Activated CD4-positive, alpha-beta T cell treated with anti-CD3 and anti-CD28 coated beads, Interleukin-2, Interleukin-4, amounts not matched to agents 100 ng/mL and 50 ng/mL, durations not matched to agents 16 hours and 8 hours (primary cell): ENCODE measurements around the gene EXOC3L2.
A peak's percentile ranks its signal among the peaks of the same experiment; 100 is the strongest.

Source experiments
- DNase-seq: peaks from one replicate; pipeline ENCODE4 v3.0.0-alpha.2; 2020; ENCODE audit warnings: low spot score

EXOC3L2 gene

GRCh38 chr19:45218911-45219743 is 26.1 kb downstream of the EXOC3L2 start:
- DNase-seq, result no peak

GRCh38 chr19:45218426-45218825 is 26.8 kb downstream of the EXOC3L2 start:
- DNase-seq, result no peak

- no peak for DNase-seq
These were observed 27.3 kb downstream of the EXOC3L2 start for GRCh38 chr19:45217957-45218334.

DNA sequence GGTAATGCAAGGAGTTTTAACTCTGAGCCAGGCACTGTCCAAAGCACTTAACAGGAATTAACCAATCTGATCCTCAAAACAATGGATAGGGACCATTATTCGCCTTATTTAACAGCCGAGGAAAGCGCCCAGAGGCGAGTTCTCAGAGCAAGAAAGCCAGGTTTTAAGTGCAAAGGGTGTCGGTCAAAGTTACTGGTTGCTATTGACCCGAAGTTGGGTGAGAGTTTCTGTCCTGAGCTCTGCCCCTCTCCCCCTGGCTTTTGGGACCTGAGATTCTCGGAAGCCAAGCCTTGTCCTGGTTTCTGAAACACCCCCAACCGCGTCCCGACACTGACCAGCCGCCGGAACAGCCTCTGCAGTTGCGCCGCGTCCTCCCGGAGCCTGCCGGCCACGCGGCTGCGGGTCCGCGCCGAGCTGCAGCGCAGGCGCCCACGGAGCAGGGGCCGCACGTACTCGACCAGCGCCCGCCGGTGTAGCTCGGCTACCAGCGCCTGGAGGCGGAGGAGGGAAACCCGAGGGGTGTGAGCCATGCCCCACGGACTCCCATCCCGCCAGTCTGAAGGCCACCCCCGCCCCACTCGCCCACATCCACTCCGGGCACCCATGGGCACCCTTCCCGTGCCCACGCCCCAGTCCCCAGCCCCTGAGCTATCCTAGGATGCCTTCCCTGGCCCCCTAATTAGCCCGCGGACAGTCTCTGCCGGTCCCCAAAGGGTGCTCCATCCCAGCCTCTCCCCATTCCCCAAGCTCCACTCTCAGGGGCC is 27.8 kb downstream of the EXOC3L2 start:
- no peak for DNase-seq

DNA sequence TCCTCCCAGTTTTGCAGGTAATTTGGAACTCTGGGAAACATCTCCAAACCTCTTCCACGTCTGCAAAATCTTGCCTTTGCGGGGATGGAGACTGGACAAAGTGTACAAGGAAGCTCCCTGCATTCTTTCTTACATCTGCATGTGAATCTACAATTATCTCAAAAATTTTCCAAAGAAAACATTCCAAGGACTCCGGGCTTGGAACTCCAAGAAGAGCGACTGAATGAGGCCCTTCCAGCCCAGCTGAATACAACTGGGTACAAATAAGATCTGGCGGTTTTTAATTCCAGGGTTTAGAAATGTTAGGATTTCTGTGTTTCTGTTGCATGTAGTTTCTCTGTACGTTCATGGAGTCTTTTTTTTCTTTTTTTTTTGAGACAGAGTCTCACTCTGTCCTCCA is 28.5 kb downstream of the EXOC3L2 start:
- no peak for DNase-seq

GRCh38 chr19:45215391-45216191 is 29.6 kb downstream of the EXOC3L2 start:
- no peak for DNase-seq

GRCh38 chr19:45213031-45213430 is 32.2 kb downstream of the EXOC3L2 start:
- no peak for DNase-seq

- no peak for DNase-seq
These were observed 33.3 kb downstream of the EXOC3L2 start for GRCh38 chr19:45211751-45212381.

GRCh38 chr19:45206328-45206727 is 38.9 kb downstream of the EXOC3L2 start:
- DNase-seq, result no peak

DNA sequence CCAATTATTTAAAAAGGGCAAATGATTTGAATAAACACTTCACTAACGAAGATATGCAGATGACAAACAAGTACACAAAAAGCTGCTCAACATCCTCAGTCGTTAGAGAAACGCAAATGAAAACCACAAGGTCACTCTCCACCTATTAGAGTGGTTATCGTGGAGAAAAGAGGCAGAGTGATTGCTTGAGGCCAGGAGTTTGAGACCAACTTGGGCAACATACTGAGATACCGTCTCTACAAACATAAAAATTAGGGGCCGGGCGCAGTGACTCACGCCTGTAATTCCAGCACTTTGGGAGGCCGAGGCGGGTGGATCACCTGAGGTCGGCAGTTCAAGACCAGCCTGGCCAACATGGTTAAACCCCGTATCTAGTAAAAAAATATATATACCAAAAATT is 39.4 kb downstream of the EXOC3L2 start:
- no peak for DNase-seq

DNA sequence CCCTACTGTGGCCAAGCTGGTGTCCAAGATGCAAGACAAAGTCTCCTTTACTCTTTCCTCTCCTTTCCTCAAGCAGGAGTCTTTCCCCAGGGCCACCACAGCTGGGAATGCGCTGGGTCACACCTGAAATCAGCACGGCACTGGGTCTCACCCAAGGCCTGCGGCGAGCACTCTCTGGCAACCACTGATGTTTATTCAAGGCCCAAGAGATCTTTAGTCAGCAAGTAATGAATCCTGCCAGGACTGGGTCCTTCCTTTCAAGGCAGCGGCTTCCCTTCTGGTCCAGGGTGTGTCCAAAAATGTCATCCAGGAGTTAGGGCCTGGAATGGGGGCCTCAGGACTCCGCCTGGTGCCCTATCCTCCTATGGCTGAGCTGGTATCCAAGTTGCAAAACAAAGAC is 42.6 kb downstream of the EXOC3L2 start:
- DNase-seq, result no peak

DNA sequence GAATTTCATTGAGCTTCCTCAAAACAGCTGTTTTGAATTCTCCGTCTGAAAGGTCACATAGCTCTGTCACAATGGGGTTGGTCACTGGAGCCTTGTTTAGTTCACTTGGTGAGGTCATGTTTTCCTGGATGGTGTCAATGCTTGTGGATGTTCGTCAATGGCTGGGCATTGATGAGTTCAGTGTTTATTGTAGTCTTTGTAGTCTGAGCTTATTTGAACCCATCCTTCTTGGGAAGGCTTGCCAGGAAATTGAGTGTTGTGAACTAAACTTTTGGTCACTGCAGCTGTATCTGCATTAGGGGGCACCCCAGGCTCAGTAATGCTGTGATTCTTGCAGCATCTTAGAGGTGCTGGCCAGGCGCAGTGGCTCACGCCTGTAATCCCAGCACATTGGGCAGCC is 44.6 kb downstream of the EXOC3L2 start:
- no peak for DNase-seq

- DNase-seq, result no peak
These were observed 49.4 kb downstream of the EXOC3L2 start for GRCh38 chr19:45195764-45196163.

GRCh38 chr19:45191375-45191774 is 53.8 kb downstream of the EXOC3L2 start:
- DNase-seq, result no peak

DNA sequence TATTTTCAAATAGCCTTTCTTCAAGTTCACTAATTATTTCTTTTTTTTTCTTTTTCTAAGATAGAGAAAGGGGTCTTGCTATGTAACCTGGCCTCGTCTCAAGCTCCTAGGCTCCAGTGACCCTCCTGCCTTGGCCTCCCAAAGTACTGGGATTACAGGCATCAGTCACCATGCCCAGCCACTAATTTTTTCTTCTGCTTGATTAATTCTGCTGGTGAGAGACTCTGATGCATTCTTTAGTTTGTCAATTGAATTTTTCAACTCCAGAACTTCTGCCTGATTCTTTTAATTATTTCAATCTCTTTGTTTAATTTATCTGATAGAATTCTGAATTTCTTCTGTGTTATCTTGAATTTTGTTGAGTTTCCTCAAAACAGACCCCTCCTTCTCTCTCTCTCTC is 55.2 kb downstream of the EXOC3L2 start:
- DNase-seq, result no peak

GRCh38 chr19:45187421-45188100 is 57.6 kb downstream of the EXOC3L2 start:
- peak; percentile 46 for DNase-seq

GRCh38 chr19:45186509-45187334 is 58.5 kb downstream of the EXOC3L2 start:
- no peak for DNase-seq

DNA sequence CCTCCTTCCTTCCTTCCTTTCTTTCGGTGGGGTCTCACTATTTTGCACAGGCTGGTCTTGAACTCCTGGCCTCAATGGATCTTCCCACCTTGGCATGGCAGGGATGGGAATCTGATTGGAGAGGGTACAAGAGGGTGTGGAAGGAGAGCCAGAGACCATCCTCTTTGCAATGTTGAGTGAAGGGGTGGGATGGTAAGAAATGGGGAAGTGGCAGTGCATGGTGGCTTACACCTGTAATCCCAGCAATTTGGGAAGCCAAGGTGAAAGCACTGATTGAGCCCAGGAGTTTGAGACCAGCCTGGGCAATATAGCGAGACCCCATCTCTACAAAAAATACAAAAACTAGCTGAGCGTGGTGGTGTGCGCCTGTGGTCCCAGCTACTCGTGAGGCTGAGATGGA is 61.1 kb downstream of the EXOC3L2 start:
- DNase-seq, result no peak

GRCh38 chr19:45182758-45183157 is 62.4 kb downstream of the EXOC3L2 start:
- no peak for DNase-seq

DNA sequence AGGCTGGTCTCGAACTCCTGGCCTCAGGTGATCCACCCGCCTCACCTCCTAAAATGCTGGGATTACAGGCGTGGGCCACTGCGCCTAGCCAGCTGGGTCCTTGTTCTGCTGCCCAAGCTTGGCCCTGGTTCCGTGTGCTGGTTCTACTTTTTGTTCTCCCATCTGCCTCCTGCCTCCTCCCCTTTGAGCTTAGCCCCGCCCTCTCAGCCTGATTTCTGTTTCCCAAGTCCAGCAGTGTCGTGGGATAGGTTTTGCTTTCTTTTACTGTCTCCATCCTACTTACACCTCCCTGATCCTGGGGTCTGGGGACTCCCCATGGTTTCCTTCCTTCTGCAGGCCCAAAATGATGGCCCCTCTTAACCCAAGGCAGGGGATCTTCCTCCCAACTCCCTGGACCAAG is 64.3 kb downstream of the EXOC3L2 start:
- no peak for DNase-seq

GRCh38 chr19:45179892-45180370 is 65.3 kb downstream of the EXOC3L2 start:
- no peak for DNase-seq
